ENCODE data around the gene ARNT2.

GRCh38 chr15:80635953-80636352, 231.8 kb downstream of the ARNT2 start:
- no peak for TF ChIP-seq POLR2AphosphoS5 (IDR thresholded peaks at IDR 0.05; ENCODE audit: low read depth)
- no peak for TF ChIP-seq CTCF (conservative IDR thresholded peaks at IDR 0.05; ENCODE audit: low read depth in 2 of 2)
- no peak for TF ChIP-seq CREB1 (CRISPR knock-in tag; IDR thresholded peaks at IDR 0.05; ENCODE audit: low read depth)
- no peak for TF ChIP-seq EZH2 (IDR thresholded peaks at IDR 0.05; ENCODE audit: low read depth, unreplicated experiment)
- TF ChIP-seq EZH2phosphoT487 (IDR thresholded peaks at IDR 0.05; ENCODE audit: unreplicated experiment) = no peak
- TF ChIP-seq NANOG (IDR thresholded peaks at IDR 0.05; ENCODE audit: borderline replicate concordance) = no peak
- no peak for TF ChIP-seq STAT1 (IDR thresholded peaks at IDR 0.05; ENCODE audit: unreplicated experiment)
- no peak for TF ChIP-seq ETS1 (IDR thresholded peaks at IDR 0.05)
- no peak for TF ChIP-seq REST (IDR thresholded peaks at IDR 0.05; ENCODE audit: unreplicated experiment)
- TF ChIP-seq JUNB (IDR thresholded peaks at IDR 0.05; ENCODE audit: unreplicated experiment) = no peak
- TF ChIP-seq ZNF114 (CRISPR knock-in tag; IDR thresholded peaks at IDR 0.05) = no peak
- no peak for TF ChIP-seq ZNF331 (CRISPR knock-in tag; IDR thresholded peaks at IDR 0.05; ENCODE audit: low read depth)
- no peak for TF ChIP-seq ZNF462 (CRISPR knock-in tag; IDR thresholded peaks at IDR 0.05)
